SK-N-SH treated with all-trans-retinoic acid at 6 μM for 48 hours (cell line): ENCODE results near the gene IQSEC1.

Experiments
- CSRNP3 ChIP-seq: fragments of 250-450 bp; sonication (Bioruptor Pico); IDR thresholded peaks from 2 replicates; pipeline ENCODE4 v1.5.1; 2021; ENCODE audit warnings: mild to moderate bottlenecking, moderate library complexity
- PATZ1 ChIP-seq: fragments of 250-450 bp; sonication (Bioruptor Pico); IDR thresholded peaks from 2 replicates; pipeline ENCODE4 v1.8.0; 2020; ENCODE audit warnings: mild to moderate bottlenecking, moderate library complexity, borderline replicate concordance
- PPARA ChIP-seq: fragments of 250-450 bp; sonication (Bioruptor Pico); IDR thresholded peaks from 2 replicates; pipeline ENCODE4 v1.5.0; 2020; ENCODE audit warnings: mild to moderate bottlenecking, borderline replicate concordance

- TF ChIP-seq PATZ1 (CRISPR knock-in tag) (no peak), PPARA (CRISPR knock-in tag) (no peak), CSRNP3 (CRISPR knock-in tag) (no peak)
Observed at GRCh38 chr3:13080026-13080425, 6.8 kb upstream of the IQSEC1 start.
